ENCODE data around the gene DNAH9.

Gene DNAH9

DNA sequence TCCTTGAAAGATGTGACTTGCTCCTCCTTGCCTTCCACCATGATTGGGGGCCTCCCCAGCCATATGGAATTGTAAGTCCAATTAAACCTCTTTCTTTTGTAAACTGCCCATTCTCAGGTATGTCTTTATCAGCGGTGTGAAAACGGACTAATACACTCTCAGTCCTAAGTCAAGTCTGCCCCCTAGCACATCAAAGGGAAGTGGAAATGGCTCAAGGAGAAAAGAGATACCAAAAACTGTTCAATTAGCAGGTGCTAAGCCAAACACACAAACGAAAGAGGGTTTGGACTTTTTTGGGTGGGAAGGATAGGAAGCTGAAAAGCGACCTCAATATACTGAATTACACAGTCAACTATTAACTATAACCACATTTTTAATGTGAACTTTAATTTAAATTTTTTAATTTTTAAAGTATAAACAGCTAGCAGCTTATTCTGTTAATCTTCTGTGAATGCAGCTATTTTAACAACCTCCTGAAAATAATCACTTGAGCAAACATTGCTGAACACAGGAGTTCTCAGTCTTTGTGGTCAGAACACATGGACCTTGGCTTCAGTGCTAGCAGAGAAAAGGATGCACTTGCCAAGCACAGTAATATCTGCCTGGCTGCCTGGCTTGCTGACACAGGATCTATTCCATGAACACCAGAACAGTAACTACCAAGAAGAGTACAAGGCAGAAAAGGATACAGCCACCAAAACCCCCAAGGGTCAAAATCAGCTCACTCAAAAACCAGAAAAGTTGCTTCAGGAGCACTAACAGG is 388.1 kb downstream of the DNAH9 start:
- TF ChIP-seq, protein P1, sequence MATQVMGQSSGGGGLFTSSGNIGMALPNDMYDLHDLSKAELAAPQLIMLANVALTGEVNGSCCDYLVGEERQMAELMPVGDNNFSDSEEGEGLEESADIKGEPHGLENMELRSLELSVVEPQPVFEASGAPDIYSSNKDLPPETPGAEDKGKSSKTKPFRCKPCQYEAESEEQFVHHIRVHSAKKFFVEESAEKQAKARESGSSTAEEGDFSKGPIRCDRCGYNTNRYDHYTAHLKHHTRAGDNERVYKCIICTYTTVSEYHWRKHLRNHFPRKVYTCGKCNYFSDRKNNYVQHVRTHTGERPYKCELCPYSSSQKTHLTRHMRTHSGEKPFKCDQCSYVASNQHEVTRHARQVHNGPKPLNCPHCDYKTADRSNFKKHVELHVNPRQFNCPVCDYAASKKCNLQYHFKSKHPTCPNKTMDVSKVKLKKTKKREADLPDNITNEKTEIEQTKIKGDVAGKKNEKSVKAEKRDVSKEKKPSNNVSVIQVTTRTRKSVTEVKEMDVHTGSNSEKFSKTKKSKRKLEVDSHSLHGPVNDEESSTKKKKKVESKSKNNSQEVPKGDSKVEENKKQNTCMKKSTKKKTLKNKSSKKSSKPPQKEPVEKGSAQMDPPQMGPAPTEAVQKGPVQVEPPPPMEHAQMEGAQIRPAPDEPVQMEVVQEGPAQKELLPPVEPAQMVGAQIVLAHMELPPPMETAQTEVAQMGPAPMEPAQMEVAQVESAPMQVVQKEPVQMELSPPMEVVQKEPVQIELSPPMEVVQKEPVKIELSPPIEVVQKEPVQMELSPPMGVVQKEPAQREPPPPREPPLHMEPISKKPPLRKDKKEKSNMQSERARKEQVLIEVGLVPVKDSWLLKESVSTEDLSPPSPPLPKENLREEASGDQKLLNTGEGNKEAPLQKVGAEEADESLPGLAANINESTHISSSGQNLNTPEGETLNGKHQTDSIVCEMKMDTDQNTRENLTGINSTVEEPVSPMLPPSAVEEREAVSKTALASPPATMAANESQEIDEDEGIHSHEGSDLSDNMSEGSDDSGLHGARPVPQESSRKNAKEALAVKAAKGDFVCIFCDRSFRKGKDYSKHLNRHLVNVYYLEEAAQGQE (IDR thresholded peaks at IDR 0.05; ENCODE audit: insufficient replicate concordance, low read depth), result no peak
- TF ChIP-seq, protein P2, sequence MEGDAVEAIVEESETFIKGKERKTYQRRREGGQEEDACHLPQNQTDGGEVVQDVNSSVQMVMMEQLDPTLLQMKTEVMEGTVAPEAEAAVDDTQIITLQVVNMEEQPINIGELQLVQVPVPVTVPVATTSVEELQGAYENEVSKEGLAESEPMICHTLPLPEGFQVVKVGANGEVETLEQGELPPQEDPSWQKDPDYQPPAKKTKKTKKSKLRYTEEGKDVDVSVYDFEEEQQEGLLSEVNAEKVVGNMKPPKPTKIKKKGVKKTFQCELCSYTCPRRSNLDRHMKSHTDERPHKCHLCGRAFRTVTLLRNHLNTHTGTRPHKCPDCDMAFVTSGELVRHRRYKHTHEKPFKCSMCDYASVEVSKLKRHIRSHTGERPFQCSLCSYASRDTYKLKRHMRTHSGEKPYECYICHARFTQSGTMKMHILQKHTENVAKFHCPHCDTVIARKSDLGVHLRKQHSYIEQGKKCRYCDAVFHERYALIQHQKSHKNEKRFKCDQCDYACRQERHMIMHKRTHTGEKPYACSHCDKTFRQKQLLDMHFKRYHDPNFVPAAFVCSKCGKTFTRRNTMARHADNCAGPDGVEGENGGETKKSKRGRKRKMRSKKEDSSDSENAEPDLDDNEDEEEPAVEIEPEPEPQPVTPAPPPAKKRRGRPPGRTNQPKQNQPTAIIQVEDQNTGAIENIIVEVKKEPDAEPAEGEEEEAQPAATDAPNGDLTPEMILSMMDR (IDR thresholded peaks at IDR 0.05; ENCODE audit: insufficient read depth, low read length), result no peak
- TF ChIP-seq SPI1 (IDR thresholded peaks at IDR 0.05; ENCODE audit: borderline replicate concordance, low read depth) (no peak), POLR2AphosphoS5 (IDR thresholded peaks at IDR 0.05; ENCODE audit: low read depth) (no peak), GABPA (IDR thresholded peaks at IDR 0.05; ENCODE audit: low read depth) (no peak)
- no peak overlapping the region for H3K4me3 ChIP-seq (replicated peaks; ENCODE audit: insufficient read depth, low read length)
- no peaks in the 10 kb centered on the region for H3K27me3 ChIP-seq (ENCODE audit: insufficient read depth, poor library complexity, severe bottlenecking)
- DNase-seq (ENCODE audit: low read depth in 1 of 2, low spot score in 1 of 2), result no peak
- H3K27ac ChIP-seq (replicated peaks), result no peak overlapping the region

DNA sequence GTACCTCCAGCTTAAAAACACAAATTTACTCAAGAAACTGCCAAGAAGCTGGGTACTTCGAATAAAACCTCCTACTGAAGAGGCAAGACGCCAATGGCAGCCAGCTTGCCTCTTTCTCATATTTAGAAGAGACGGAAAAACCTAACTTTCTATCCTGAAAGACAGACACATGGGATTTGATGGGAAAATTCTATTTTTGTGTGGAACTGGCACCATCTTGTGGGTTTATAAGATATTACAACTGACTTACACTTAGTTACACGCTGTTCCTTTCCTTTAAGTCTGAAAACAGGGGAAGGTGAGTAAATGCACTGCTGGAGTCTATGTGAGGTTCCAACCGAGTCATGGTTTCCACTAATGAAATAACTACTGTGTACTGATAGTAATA is 388.7 kb downstream of the DNAH9 start:
- no peak overlapping the region for H3K27ac ChIP-seq (replicated peaks)
- no peak overlapping the region for H3K4me3 ChIP-seq (replicated peaks; ENCODE audit: insufficient read depth, low read length)
- no peak for DNase-seq (ENCODE audit: low read depth in 1 of 2, low spot score in 1 of 2)
- TF ChIP-seq GABPA (IDR thresholded peaks at IDR 0.05; ENCODE audit: low read depth), result no peak
- H3K27me3 ChIP-seq (ENCODE audit: insufficient read depth, poor library complexity, severe bottlenecking), result no peaks in the 10 kb centered on the region

DNA sequence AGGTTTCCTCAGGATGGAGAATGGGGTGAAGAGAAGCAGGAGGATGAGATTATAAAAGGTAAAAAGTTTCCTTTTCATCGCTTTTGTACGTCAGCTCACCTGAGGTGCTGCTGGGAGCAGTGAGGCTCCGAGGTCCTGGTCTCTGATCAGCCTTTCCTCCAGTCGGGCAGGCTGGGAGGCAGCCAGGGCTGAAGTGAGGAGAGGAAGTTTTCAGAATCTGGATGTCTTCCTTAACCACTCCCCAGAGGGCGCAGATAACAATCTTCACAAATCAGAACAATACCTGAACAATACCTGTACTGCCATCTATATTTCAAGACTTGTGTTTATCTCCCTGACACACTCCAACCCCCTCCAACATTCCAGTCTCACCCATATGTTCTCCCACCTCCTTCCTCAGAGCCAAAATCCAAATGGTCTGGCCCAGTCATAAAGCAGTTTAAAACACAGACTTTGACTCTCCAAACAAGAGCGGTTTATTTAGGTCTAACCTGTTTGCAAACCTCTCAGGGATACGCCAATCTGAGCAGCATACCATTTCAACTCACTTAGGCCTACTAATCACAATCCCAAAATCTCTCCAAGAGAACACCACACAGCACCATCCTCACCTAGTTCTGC is 392.2 kb downstream of the DNAH9 start:
- Histone ChIP-seq H3K27ac (replicated peaks) (no peak overlapping the region), H3K4me3 (replicated peaks; ENCODE audit: insufficient read depth, low read length) (no peak overlapping the region), H3K27me3 (ENCODE audit: insufficient read depth, poor library complexity, severe bottlenecking) (no peaks in the 10 kb centered on the region)
- no peak for TF ChIP-seq GABPA (IDR thresholded peaks at IDR 0.05; ENCODE audit: low read depth)
- TF ChIP-seq SPI1 (IDR thresholded peaks at IDR 0.05; ENCODE audit: borderline replicate concordance, low read depth), result no peak
- TF ChIP-seq, protein P2 (IDR thresholded peaks at IDR 0.05; ENCODE audit: insufficient read depth, low read length), result no peak
- TF ChIP-seq POLR2AphosphoS5 (IDR thresholded peaks at IDR 0.05; ENCODE audit: low read depth), result no peak
- TF ChIP-seq, protein P1 (IDR thresholded peaks at IDR 0.05; ENCODE audit: insufficient replicate concordance, low read depth), result no peak
- no peak for DNase-seq (ENCODE audit: low read depth in 1 of 2, low spot score in 1 of 2)

DNA sequence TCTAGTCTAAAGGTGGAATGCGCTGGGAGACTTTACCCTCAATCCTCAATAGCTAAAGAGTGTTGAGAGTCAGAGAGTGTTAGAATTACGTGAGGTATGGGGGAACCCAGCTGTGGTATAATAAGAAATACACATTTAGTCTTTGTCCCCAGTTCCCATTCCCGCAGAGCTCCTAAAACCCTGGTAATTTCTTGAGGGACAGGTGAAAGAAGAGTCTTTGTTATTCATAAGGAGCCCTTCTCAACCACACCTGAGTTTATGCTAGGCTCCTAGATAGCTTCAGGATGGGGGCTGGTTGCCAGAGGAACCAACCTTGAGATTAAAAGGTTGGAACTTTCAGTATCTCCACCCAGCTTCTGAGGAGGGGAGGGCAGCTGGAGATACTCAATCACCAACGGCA is 393.2 kb downstream of the DNAH9 start:
- Histone ChIP-seq H3K27ac (replicated peaks) (no peak overlapping the region), H3K4me3 (replicated peaks; ENCODE audit: insufficient read depth, low read length) (no peak overlapping the region), H3K27me3 (ENCODE audit: insufficient read depth, poor library complexity, severe bottlenecking) (no peaks in the 10 kb centered on the region)
- DNase-seq (ENCODE audit: low read depth in 1 of 2, low spot score in 1 of 2), result no peak
- TF ChIP-seq POLR2AphosphoS5 (IDR thresholded peaks at IDR 0.05; ENCODE audit: low read depth), result no peak
- TF ChIP-seq, protein P2 (IDR thresholded peaks at IDR 0.05; ENCODE audit: insufficient read depth, low read length), result no peak
